SK-N-MC (cell line): ENCODE data around the gene AGPAT2.

Experiments
- DNase-seq: peaks from one replicate; pipeline ENCODE4 v3.0.0-alpha.2; 2011; ENCODE audit warnings: low read depth, low spot score
- H3K27ac ChIP-seq: fragments of 200-600 bp; sonication (generic); 2 replicates; pipeline ENCODE4 v1.5.1; 2016; ENCODE audit warnings: mixed run types
- H3K36me3 ChIP-seq: fragments of 200-600 bp; sonication (generic); 2 replicates; pipeline ENCODE4 v1.6.1; 2017; ENCODE audit warnings: antibody characterized with exemption, low read length, mixed read lengths; ENCODE audit not compliant: insufficient read depth
- H3K4me3 ChIP-seq: fragments of 200-600 bp; sonication (generic); 2 replicates; pipeline ENCODE4 v1.5.1; 2016
- H3K9ac ChIP-seq: fragments of 200-600 bp; sonication (generic); 2 replicates; pipeline ENCODE4 v1.8.0; 2017; ENCODE audit warnings: mixed run types, mixed read lengths; ENCODE audit not compliant: insufficient read length
- H3K9me3 ChIP-seq: fragments of 200-600 bp; sonication (generic); 2 replicates; pipeline ENCODE4 v1.6.1; 2017; ENCODE audit warnings: low read depth, mild to moderate bottlenecking, antibody characterized with exemption, low read length, moderate library complexity, mixed read lengths
- EZH2 ChIP-seq: fragments of 200-600 bp; sonication (generic); IDR thresholded peaks from one replicate; pipeline ENCODE4 v1.6.1; 2017; ENCODE audit warnings: antibody characterized with exemption
- FOXP2 ChIP-seq: optimal IDR thresholded peaks from 2 replicates; pipeline ENCODE3; 2011; ENCODE audit warnings: mild to moderate bottlenecking, moderate library complexity; ENCODE audit not compliant: insufficient read depth; ENCODE audit errors: extremely low read length, control extremely low read depth
- POLR2AphosphoS5 ChIP-seq: IDR thresholded peaks from 2 replicates; pipeline ENCODE4 v1.6.1; 2012; ENCODE audit warnings: mild to moderate bottlenecking, low read depth, low read length, borderline replicate concordance

Gene AGPAT2

GRCh38 chr9:136659861-136660784 lies 27.1 kb downstream of the AGPAT2 start:
- no peak overlapping the region for H3K27ac ChIP-seq
- no peaks in the 10 kb centered on the region for H3K36me3 ChIP-seq
- no peaks in the 10 kb centered on the region for H3K9me3 ChIP-seq
- no peak overlapping the region for H3K4me3 ChIP-seq
- TF ChIP-seq POLR2AphosphoS5 (no peak), FOXP2 (no peak), EZH2 (no peak)
- H3K9ac ChIP-seq, result no peak overlapping the region
- no peak for DNase-seq

- Histone ChIP-seq H3K4me3 (no peak overlapping the region), H3K36me3 (no peaks in the 10 kb centered on the region), H3K9ac (no peak overlapping the region), H3K27ac (no peak overlapping the region), H3K9me3 (no peaks in the 10 kb centered on the region)
- no peak for TF ChIP-seq POLR2AphosphoS5
- no peak for TF ChIP-seq FOXP2
- TF ChIP-seq EZH2, result no peak
- DNase-seq, result no peak
Observed at GRCh38 chr9:136658849-136659535, 28.3 kb downstream of the AGPAT2 start.

GRCh38 chr9:136657974-136658848 lies 29.0 kb downstream of the AGPAT2 start:
- Histone ChIP-seq H3K27ac (no peak overlapping the region), H3K9me3 (no peaks in the 10 kb centered on the region), H3K4me3 (no peak overlapping the region), H3K36me3 (no peaks in the 10 kb centered on the region), H3K9ac (no peak overlapping the region)
- DNase-seq, result no peak
- no peak for TF ChIP-seq FOXP2
- no peak for TF ChIP-seq EZH2
- TF ChIP-seq POLR2AphosphoS5, result no peak

- Histone ChIP-seq H3K9ac (no peak overlapping the region), H3K27ac (no peak overlapping the region), H3K9me3 (no peaks in the 10 kb centered on the region), H3K4me3 (no peak overlapping the region), H3K36me3 (no peaks in the 10 kb centered on the region)
- no peak for DNase-seq
- TF ChIP-seq FOXP2 (no peak), POLR2AphosphoS5 (no peak), EZH2 (no peak)
Observed at GRCh38 chr9:136656795-136657611, 30.3 kb downstream of the AGPAT2 start.

GRCh38 chr9:136656183-136656738 lies 31.0 kb downstream of the AGPAT2 start:
- Histone ChIP-seq H3K36me3 (no peaks in the 10 kb centered on the region), H3K9ac (no peak overlapping the region), H3K27ac (peak overlapping the region; percentile 87), H3K9me3 (no peaks in the 10 kb centered on the region), H3K4me3 (peak overlapping the region; percentile 59)
- TF ChIP-seq EZH2 (no peak), POLR2AphosphoS5 (no peak), FOXP2 (no peak)
- no peak for DNase-seq

- H3K9me3 ChIP-seq, result no peaks in the 10 kb centered on the region
- TF ChIP-seq POLR2AphosphoS5, result no peak; the same call in 1 of the 2 replicates
- TF ChIP-seq EZH2, result no peak
- no peak overlapping the region for H3K9ac ChIP-seq
- peak overlapping the region; percentile 87 for H3K27ac ChIP-seq
- DNase-seq, result no peak
- no peaks in the 10 kb centered on the region for H3K36me3 ChIP-seq
- peak overlapping the region; percentile 59 for H3K4me3 ChIP-seq
Observed at GRCh38 chr9:136655536-136656182, 31.6 kb downstream of the AGPAT2 start.

GRCh38 chr9:136654820-136655535 lies 32.3 kb downstream of the AGPAT2 start:
- H3K27ac ChIP-seq, result peak overlapping the region; percentile 87; the same call in 1 of the 2 replicates
- H3K9me3 ChIP-seq, result no peaks in the 10 kb centered on the region
- no peak for TF ChIP-seq POLR2AphosphoS5
- TF ChIP-seq EZH2, result no peak
- TF ChIP-seq FOXP2, result no peak
- H3K9ac ChIP-seq, result no peak overlapping the region
- no peak for DNase-seq
- H3K36me3 ChIP-seq, result no peaks in the 10 kb centered on the region
- H3K4me3 ChIP-seq, result no peak overlapping the region
